ENCODE results near the gene CDK19.

The CDK19 gene

GRCh38 chr6:110660066-110660655 lies 155.1 kb downstream of the CDK19 start:
- no peak for DNase-seq (ENCODE audit: low spot score)

GRCh38 chr6:110658631-110659211 lies 156.5 kb downstream of the CDK19 start:
- DNase-seq (ENCODE audit: low spot score), result no peak

- DNase-seq (ENCODE audit: low spot score), result no peak
Measured at GRCh38 chr6:110656492-110656891, 158.8 kb downstream of the CDK19 start.

- no peak for DNase-seq (ENCODE audit: low spot score)
Measured at GRCh38 chr6:110655821-110656220, 159.4 kb downstream of the CDK19 start.

GRCh38 chr6:110654096-110654820 lies 161.0 kb downstream of the CDK19 start:
- no peak for DNase-seq (ENCODE audit: low spot score)

- no peak for DNase-seq (ENCODE audit: low spot score)
Measured at GRCh38 chr6:110653381-110653780, 161.9 kb downstream of the CDK19 start.

GRCh38 chr6:110652520-110652919 lies 162.7 kb downstream of the CDK19 start:
- no peak for DNase-seq (ENCODE audit: low spot score)

GRCh38 chr6:110650755-110651154 lies 164.5 kb downstream of the CDK19 start:
- DNase-seq (ENCODE audit: low spot score), result no peak

- DNase-seq (ENCODE audit: low spot score), result no peak
Measured at GRCh38 chr6:110649704-110650103, 165.6 kb downstream of the CDK19 start.

- DNase-seq (ENCODE audit: low spot score), result no peak
Measured at GRCh38 chr6:110646951-110647910, 168.0 kb downstream of the CDK19 start.

- DNase-seq (ENCODE audit: low spot score), result no peak
Measured at GRCh38 chr6:110646419-110646698, 168.9 kb downstream of the CDK19 start.

- no peak for DNase-seq (ENCODE audit: low spot score)
Measured at GRCh38 chr6:110645685-110646418, 169.4 kb downstream of the CDK19 start.

GRCh38 chr6:110643175-110643574 lies 172.1 kb downstream of the CDK19 start:
- DNase-seq (ENCODE audit: low spot score), result no peak

- no peak for DNase-seq (ENCODE audit: low spot score)
Measured at GRCh38 chr6:110642711-110643110, 172.6 kb downstream of the CDK19 start.

GRCh38 chr6:110636781-110637180 lies 178.5 kb downstream of the CDK19 start:
- no peak for DNase-seq (ENCODE audit: low spot score)

GRCh38 chr6:110635096-110635495 lies 180.2 kb downstream of the CDK19 start:
- no peak for DNase-seq (ENCODE audit: low spot score)

GRCh38 chr6:110633731-110634213 lies 181.5 kb downstream of the CDK19 start:
- DNase-seq (ENCODE audit: low spot score), result no peak

GRCh38 chr6:110629153-110629552 lies 186.1 kb downstream of the CDK19 start:
- no peak for DNase-seq (ENCODE audit: low spot score)

GRCh38 chr6:110628330-110628729 lies 186.9 kb downstream of the CDK19 start:
- no peak for DNase-seq (ENCODE audit: low spot score)

GRCh38 chr6:110626442-110626841 lies 188.8 kb downstream of the CDK19 start:
- no peak for DNase-seq (ENCODE audit: low spot score)

GRCh38 chr6:110625883-110626282 lies 189.4 kb downstream of the CDK19 start:
- DNase-seq (ENCODE audit: low spot score), result no peak

All from cerebellar cortex (tissue), 1 donor.